ENCODE data around the gene C12orf50. TPM values are rescaled to one million over a fixed set of nuclear protein-coding genes. Genes with fewer than 3 reads are reported as not detected.

C12orf50 gene
- total and polyA plus RNA-seq, 2 of the 13 experiments (the other 11 are each of a cell fraction or from before 2014, with no cell fraction given) = not detected

DNA sequence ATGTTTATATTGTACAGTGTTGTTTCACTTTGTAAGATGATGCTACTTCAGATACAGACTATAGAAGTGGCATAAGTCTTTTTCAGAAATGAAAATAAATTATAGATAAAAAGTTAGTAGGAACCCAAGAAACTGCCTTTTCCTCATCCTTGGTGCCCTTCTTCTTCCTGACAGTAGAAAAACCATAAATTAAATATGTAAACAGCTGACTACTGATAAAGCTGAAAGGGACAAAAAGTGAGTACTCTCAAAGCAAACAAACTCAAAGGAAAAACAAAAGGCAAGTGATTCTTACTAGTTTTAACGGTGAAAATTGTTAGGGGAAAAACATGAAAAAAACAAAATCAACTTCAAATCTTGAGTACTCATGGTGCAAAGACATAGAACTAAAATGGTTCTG, 8.6 kb upstream of the C12orf50 start:
- peaks cover 31% of the 10 kb centered on the region for H3K4me1 ChIP-seq (ENCODE audit: insufficient read depth, low read length)
- H4K20me1 ChIP-seq (ENCODE audit: insufficient read depth, low read length) = no peaks in the 10 kb centered on the region
- ATAC-seq (no peak), DNase-seq (ENCODE audit: low spot score) (no peak), FAIRE-seq (no peak)
- intact Hi-C loops (cut with micrococcal nuclease; ENCODE audit: unreplicated experiment) = loop anchor here (5.0 kb wide), 1 partner anchor 105 kb away; the partner anchor contains the start of genes CEP290 and TMTC3
- peak overlapping the region; percentile 83 for H3K4me2 ChIP-seq (ENCODE audit: low read depth, low read length)
- no peak overlapping the region for H3K27ac ChIP-seq (ENCODE audit: extremely low read length, insufficient read depth, low read length)
- BruUV-seq (replicated peaks) = no TSS peak
- H3K4me3 ChIP-seq (replicated peaks in 1 of 3; ENCODE audit: insufficient read depth in 1 of 3, low read depth in 2 of 3, low read length in 3 of 3) = no peak overlapping the region; a peak in 1 of 6 replicates
- H3K9ac ChIP-seq (ENCODE audit: insufficient read depth, low read depth, low read length) = no peak overlapping the region
- H3K36me3 ChIP-seq (replicated peaks in 1 of 2; ENCODE audit: control insufficient read depth in 1 of 2, insufficient read depth in 2 of 2, low read length in 2 of 2) = peaks cover 0 to 3% of the 10 kb centered on the region in 2 experiments; a peak in 1 of 5 replicates
- no peak overlapping the region for H2AFZ ChIP-seq (ENCODE audit: low read length)
- in situ Hi-C loops (cut with HindIII; ENCODE audit: extremely low pct_ligation_motif_present, low pct_unique_long_range_greater_than_20kb) = no loop called here
- H3K79me2 ChIP-seq (ENCODE audit: insufficient read depth, low read length) = peaks cover 29% of the 10 kb centered on the region
- ChIA-PET CTCF (ENCODE audit: low intra/inter-chr PET ratio, low total read pairs) (no interaction called here), POLR2A (no interaction called here)
- WGBS (ENCODE audit: low lambda C conversion rate) = 64% methylated on average over 1 of the region's 1 CpG
- TF ChIP-seq ZBTB7B (CRISPR knock-in tag; IDR thresholded peaks at IDR 0.05) (no peak), TGIF2 (CRISPR knock-in tag; IDR thresholded peaks at IDR 0.05) (no peak)
- TF ChIP-seq, protein P1, sequence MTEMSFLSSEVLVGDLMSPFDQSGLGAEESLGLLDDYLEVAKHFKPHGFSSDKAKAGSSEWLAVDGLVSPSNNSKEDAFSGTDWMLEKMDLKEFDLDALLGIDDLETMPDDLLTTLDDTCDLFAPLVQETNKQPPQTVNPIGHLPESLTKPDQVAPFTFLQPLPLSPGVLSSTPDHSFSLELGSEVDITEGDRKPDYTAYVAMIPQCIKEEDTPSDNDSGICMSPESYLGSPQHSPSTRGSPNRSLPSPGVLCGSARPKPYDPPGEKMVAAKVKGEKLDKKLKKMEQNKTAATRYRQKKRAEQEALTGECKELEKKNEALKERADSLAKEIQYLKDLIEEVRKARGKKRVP (CRISPR knock-in tag; IDR thresholded peaks at IDR 0.05) = no peak
- H3K27me3 ChIP-seq (ENCODE audit: control insufficient read depth in 1 of 2, insufficient read depth in 2 of 2, low read length in 2 of 2) = no peaks in the 10 kb centered on the region; a peak in 1 of 5 replicates
- H3K9me3 ChIP-seq (ENCODE audit: low read length) = no peaks in the 10 kb centered on the region

DNA sequence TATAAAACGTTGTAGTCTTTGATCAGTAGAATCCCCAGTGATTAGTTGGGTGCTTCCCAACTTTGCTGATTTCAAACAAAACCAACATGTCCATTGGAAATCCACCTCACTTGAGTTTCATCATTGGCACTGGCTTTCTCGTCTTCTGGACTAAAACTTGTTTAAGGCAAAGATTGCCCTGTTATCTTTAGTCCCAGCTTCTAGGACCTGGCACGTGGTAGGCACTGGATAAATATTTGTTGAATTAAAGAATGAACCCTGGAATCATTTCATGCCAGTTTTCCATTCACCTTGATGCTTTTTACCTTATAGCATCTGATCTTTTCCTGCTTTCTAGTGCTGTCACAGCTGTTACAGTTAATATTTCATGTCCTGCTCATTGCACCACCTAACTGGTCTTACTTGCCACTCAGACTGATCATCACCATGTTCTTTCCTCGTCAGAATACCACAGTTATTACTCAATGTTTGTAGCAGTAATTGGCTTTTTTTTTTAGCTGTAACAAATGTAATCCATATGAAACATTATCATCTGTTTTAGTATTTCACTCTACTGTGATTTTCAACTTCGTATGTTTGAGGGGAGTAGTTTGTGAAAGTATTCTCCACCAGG, 7.3 kb upstream of the C12orf50 start:
- Histone ChIP-seq H3K27ac (ENCODE audit: extremely low read length, insufficient read depth, low read length) (no peak overlapping the region), H2AFZ (ENCODE audit: low read length) (no peak overlapping the region), H3K27me3 (ENCODE audit: control insufficient read depth in 1 of 2, insufficient read depth in 2 of 2, low read length in 2 of 2) (no peaks in the 10 kb centered on the region; a peak in 1 of 5 replicates), H3K4me2 (ENCODE audit: low read depth, low read length) (peak overlapping the region; percentile 83), H3K9ac (ENCODE audit: insufficient read depth, low read depth, low read length) (peak overlapping the region; percentile 78), H3K4me1 (ENCODE audit: insufficient read depth, low read length) (peaks cover 31% of the 10 kb centered on the region), H3K9me3 (ENCODE audit: low read length) (no peaks in the 10 kb centered on the region), H4K20me1 (ENCODE audit: insufficient read depth, low read length) (no peaks in the 10 kb centered on the region), H3K79me2 (ENCODE audit: insufficient read depth, low read length) (peaks cover 27% of the 10 kb centered on the region), H3K36me3 (replicated peaks in 1 of 2; ENCODE audit: control insufficient read depth in 1 of 2, insufficient read depth in 2 of 2, low read length in 2 of 2) (no peaks in the 10 kb centered on the region; a peak in 1 of 5 replicates), H3K4me3 (replicated peaks in 1 of 3; ENCODE audit: insufficient read depth in 1 of 3, low read depth in 2 of 3, low read length in 3 of 3) (peak overlapping the region; percentile 66 to 86 (median 85); a peak in 5 of 6 replicates)
- ChIA-PET POLR2A (no interaction called here), CTCF (ENCODE audit: low intra/inter-chr PET ratio, low total read pairs) (no interaction called here)
- TSS peak; percentile 56 for BruUV-seq (replicated peaks)
- DNase-seq (ENCODE audit: low spot score) (no peak), ATAC-seq (no peak), FAIRE-seq (peak; percentile 8)
- intact Hi-C loops (cut with micrococcal nuclease; ENCODE audit: unreplicated experiment) (loop anchor here (5.0 kb wide), 1 partner anchor 106 kb away; the partner anchor contains the start of genes CEP290 and TMTC3), in situ Hi-C loops (cut with HindIII; ENCODE audit: extremely low pct_ligation_motif_present, low pct_unique_long_range_greater_than_20kb) (no loop called here)
- 29% methylated on average over 5 of the region's 5 CpGs for WGBS (ENCODE audit: low lambda C conversion rate)
- no peak for TF ChIP-seq ZBTB21 (CRISPR knock-in tag; IDR thresholded peaks at IDR 0.05)
- no peak for TF ChIP-seq HDAC1 (CRISPR knock-in tag; IDR thresholded peaks at IDR 0.05)
- no peak for TF ChIP-seq POLR2G (IDR thresholded peaks at IDR 0.05; ENCODE audit: low read depth, low read length)
- TF ChIP-seq PHF5A (CRISPR knock-in tag; IDR thresholded peaks at IDR 0.05; ENCODE audit: low read depth, unreplicated experiment) = no peak
- TF ChIP-seq MAZ (IDR thresholded peaks at IDR 0.05; ENCODE audit: borderline replicate concordance, low read depth, low read length) = no peak
- TF ChIP-seq MAZ (CRISPR knock-in tag; IDR thresholded peaks at IDR 0.05; ENCODE audit: low read depth) = no peak
- no peak for TF ChIP-seq ZNF24 (IDR thresholded peaks at IDR 0.05)
- TF ChIP-seq, protein P2, sequence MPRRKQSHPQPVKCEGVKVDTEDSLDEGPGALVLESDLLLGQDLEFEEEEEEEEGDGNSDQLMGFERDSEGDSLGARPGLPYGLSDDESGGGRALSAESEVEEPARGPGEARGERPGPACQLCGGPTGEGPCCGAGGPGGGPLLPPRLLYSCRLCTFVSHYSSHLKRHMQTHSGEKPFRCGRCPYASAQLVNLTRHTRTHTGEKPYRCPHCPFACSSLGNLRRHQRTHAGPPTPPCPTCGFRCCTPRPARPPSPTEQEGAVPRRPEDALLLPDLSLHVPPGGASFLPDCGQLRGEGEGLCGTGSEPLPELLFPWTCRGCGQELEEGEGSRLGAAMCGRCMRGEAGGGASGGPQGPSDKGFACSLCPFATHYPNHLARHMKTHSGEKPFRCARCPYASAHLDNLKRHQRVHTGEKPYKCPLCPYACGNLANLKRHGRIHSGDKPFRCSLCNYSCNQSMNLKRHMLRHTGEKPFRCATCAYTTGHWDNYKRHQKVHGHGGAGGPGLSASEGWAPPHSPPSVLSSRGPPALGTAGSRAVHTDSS (CRISPR knock-in tag; conservative IDR thresholded peaks at IDR 0.05) = no peak
- TF ChIP-seq BRD4 (CRISPR knock-in tag; IDR thresholded peaks at IDR 0.05) = no peak
- TF ChIP-seq ZNF761 (CRISPR knock-in tag; conservative IDR thresholded peaks at IDR 0.05) = no peak
- TF ChIP-seq, protein P3, sequence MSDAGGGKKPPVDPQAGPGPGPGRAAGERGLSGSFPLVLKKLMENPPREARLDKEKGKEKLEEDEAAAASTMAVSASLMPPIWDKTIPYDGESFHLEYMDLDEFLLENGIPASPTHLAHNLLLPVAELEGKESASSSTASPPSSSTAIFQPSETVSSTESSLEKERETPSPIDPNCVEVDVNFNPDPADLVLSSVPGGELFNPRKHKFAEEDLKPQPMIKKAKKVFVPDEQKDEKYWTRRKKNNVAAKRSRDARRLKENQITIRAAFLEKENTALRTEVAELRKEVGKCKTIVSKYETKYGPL (CRISPR knock-in tag; IDR thresholded peaks at IDR 0.05) = no peak
- TF ChIP-seq RELA (CRISPR knock-in tag; IDR thresholded peaks at IDR 0.05) = no peak
